K562 (cell line): ENCODE results near the gene PSG6. TPM values are rescaled to one million over a fixed set of nuclear protein-coding genes. Genes with fewer than 3 reads are reported as not detected.
"Not testable (repeated sequence)": the region's sequence is repeated elsewhere in the genome, so short reads cannot be mapped to it uniquely, and the experiment has no call there.

Experiments used
- ATAC-seq: fragments of 200-7000 bp; cut with Tn5 transposase; 3 replicates; pipeline ENCODE4 v1.9.1; 2020; ENCODE audit warnings: moderate library complexity
- BruUV-seq: library from RNA; stranded (reverse); fragments of 400-500 nt; replicated peaks from 2 replicates; lab custom pipeline; 2021; lab: Mats Ljungman, UMichigan
- CTCF ChIA-PET: fragments of 300-600 bp; formaldehyde crosslinking; extraction: SDS; loops from one replicate; lab custom pipeline; 2021; ENCODE audit warnings: low intra/inter-chr PET ratio; lab: Yijun Ruan, JAX
- POLR2A ChIA-PET: fragments of 300-600, 350-650 bp; sonication (Branson Sonifier 250); formaldehyde crosslinking; extraction: SDS; loops from one replicate; lab custom pipeline; 2021; ENCODE audit warnings: antibody characterized with exemption, inconsistent platforms; lab: Yijun Ruan, JAX
- DNase-seq, 4 experiments: peaks; one replicate each; pipeline versions ENCODE4 v3.0.0 to v3.0.0-alpha.2; 2011 to 2018; ENCODE audit warnings: low spot score in 3 of 4, mixed read lengths in 3 of 4; ENCODE audit errors: extremely low read depth in 1 of 4
- FAIRE-seq: peaks from 2 replicates; lab custom pipeline; 2011; peaks lifted over from hg19 to GRCh38; lab: Jason Lieb, UNC
- H2AFZ ChIP-seq: 2 replicates; pipeline ENCODE4 v1.6.0; 2011; ENCODE audit warnings: low read depth, low read length, control low read depth, inconsistent platforms
- H3K27ac ChIP-seq: fragments of 200-600 bp; 3 replicates; pipeline ENCODE4 v1.8.0; 2011; ENCODE audit warnings: low read depth, mild to moderate bottlenecking, control low read depth, inconsistent platforms, low read length, moderate library complexity, mixed read lengths; ENCODE audit errors: extremely low read depth
- H3K27me3 ChIP-seq, 2 experiments: fragments of 300-600 bp in 1 of 2; 2 replicates in 1 of 2; 3 replicates in 1 of 2; pipeline versions ENCODE4 v1.6.0 to v1.8.0; 2011; ENCODE audit warnings: inconsistent platforms in 2 of 2, low read length in 2 of 2, mild to moderate bottlenecking in 1 of 2, mixed read lengths in 1 of 2, moderate library complexity in 1 of 2; ENCODE audit not compliant: control insufficient read depth in 2 of 2, insufficient read depth in 2 of 2
- H3K36me3 ChIP-seq: fragments of 300-600 bp; 3 replicates; pipeline ENCODE4 v1.8.0; 2011; ENCODE audit warnings: mild to moderate bottlenecking, low read length, inconsistent platforms; ENCODE audit not compliant: control insufficient read depth, insufficient read depth
- H3K4me1 ChIP-seq, 2 experiments: fragments of 200-600 bp in 1 of 2; replicated peaks in 1 of 2; 2 replicates in 1 of 2; 3 replicates in 1 of 2; pipeline versions ENCODE4 v1.5.1 to v1.8.0; 2011; ENCODE audit warnings: inconsistent platforms in 2 of 2, low read length in 2 of 2, mild to moderate bottlenecking in 1 of 2, mixed read lengths in 1 of 2, moderate library complexity in 1 of 2; ENCODE audit not compliant: control insufficient read depth in 2 of 2, insufficient read depth in 2 of 2
- H3K4me2 ChIP-seq: 2 replicates; pipeline ENCODE4 v1.6.1; 2011; ENCODE audit warnings: low read length, control low read depth, inconsistent platforms, mixed read lengths; ENCODE audit not compliant: insufficient read depth
- H3K4me3 ChIP-seq: fragments of 200-600 bp; sonication (generic), shearing (Covaris generic); 2 replicates; pipeline ENCODE4 v1.5.1; 2016; ENCODE audit warnings: control low read depth, inconsistent platforms
- H3K79me2 ChIP-seq: fragments of 200-600 bp; 3 replicates; pipeline ENCODE4 v1.8.0; 2011; ENCODE audit warnings: low read length, inconsistent platforms; ENCODE audit not compliant: control insufficient read depth, insufficient read depth
- H3K9ac ChIP-seq, 2 experiments: 2 replicates each; pipeline versions ENCODE4 v1.6.0 to v1.6.1; 2011; ENCODE audit warnings: low read depth in 2 of 2, low read length in 2 of 2, control low read depth in 1 of 2, inconsistent platforms in 1 of 2, mild to moderate bottlenecking in 1 of 2, mixed read lengths in 1 of 2; ENCODE audit not compliant: insufficient read depth in 1 of 2
- H3K9me1 ChIP-seq: one replicate; pipeline ENCODE4 v1.6.0; 2011; ENCODE audit warnings: inconsistent platforms, mild to moderate bottlenecking, low read length, moderate library complexity; ENCODE audit not compliant: control insufficient read depth, insufficient read depth
- H3K9me3 ChIP-seq: replicated peaks from 2 replicates; pipeline ENCODE4 v1.5.1; 2011; ENCODE audit warnings: low read depth, low read length, inconsistent platforms; ENCODE audit not compliant: control insufficient read depth, insufficient read depth
- H4K20me1 ChIP-seq: replicated peaks from 2 replicates; pipeline ENCODE4 v1.6.1; 2011; ENCODE audit warnings: low read length, inconsistent platforms, mixed read lengths; ENCODE audit not compliant: control insufficient read depth, insufficient read depth
- CTCF ChIP-seq, 3 experiments: IDR thresholded peaks in 2 of 3; conservative IDR thresholded peaks in 1 of 3; 2 replicates each; pipeline ENCODE4 v1.5.1; 2011 to 2012; ENCODE audit warnings: low read length in 3 of 3, mild to moderate bottlenecking in 3 of 3, control low read depth in 2 of 3, improper control_type of control experiment in 1 of 3, inconsistent platforms in 1 of 3, low read depth in 1 of 3, mixed read lengths in 1 of 3, moderate library complexity in 1 of 3; ENCODE audit not compliant: insufficient read depth in 2 of 3
- MCM3 ChIP-seq: fragments of 450-650 bp; IDR thresholded peaks from 2 replicates; pipeline ENCODE4 v1.6.1; 2016
- MNT ChIP-seq, 2 experiments: fragments of 450-650 bp; conservative IDR thresholded peaks; 2 replicates each; pipeline ENCODE4 v1.6.1; 2017; ENCODE audit warnings: mild to moderate bottlenecking in 2 of 2, moderate library complexity in 2 of 2
- RAD21 ChIP-seq, 2 experiments: fragments of 250-450 bp in 1 of 2; fragments of 450-650 bp in 1 of 2; sonication (Bioruptor Pico) in 1 of 2; formaldehyde crosslinking in 1 of 2; IDR thresholded peaks in 1 of 2; conservative IDR thresholded peaks in 1 of 2; 2 replicates each; pipeline versions ENCODE4 v1.4.0 to v1.8.0; 2020 to 2022; ENCODE audit warnings: mild to moderate bottlenecking in 2 of 2, moderate library complexity in 1 of 2
- TARDBP ChIP-seq: fragments of 450-650 bp; IDR thresholded peaks from 2 replicates; pipeline ENCODE4 v1.6.1; 2016
- ZNF311 ChIP-seq: fragments of 250-450 bp; sonication (Bioruptor Pico); IDR thresholded peaks from 2 replicates; pipeline ENCODE4 v1.4.0; 2020; ENCODE audit warnings: mild to moderate bottlenecking, moderate library complexity
- WGBS: fragments of 100-300 bp; shearing (Covaris generic); methylation state at CpG from one replicate; pipeline ENCODE4 v1.1.6; 2016; ENCODE audit warnings: low coverage, mixed read lengths; ENCODE audit not compliant: insufficient coverage; ENCODE audit errors: missing lambda C conversion rate; 5-methylcytosine and 5-hydroxymethylcytosine counted together
- in situ Hi-C: fragments of 300-500 bp; cut with MboI; formaldehyde crosslinking; loops from 4 replicates; pipeline ENCODE4 v1.15.0; 2018; ENCODE audit warnings: inconsistent platforms, mixed read lengths
- intact Hi-C: fragments of 100-400 bp; cut with micrococcal nuclease; formaldehyde crosslinking; loops from 2 replicates; pipeline ENCODE4 v1.14.2; 2022
- polyA plus RNA-seq, 8 experiments: library from polyadenylated mRNA; depleted of rRNA in 4 of 8; stranded (reverse) in 5 of 8; unstranded in 3 of 8; fragments of >200 nt; fragmentation: Nextera tagmentation in 2 of 8; fragmentation: Illumina TruSeq in 1 of 8; extraction: Ambion mirVana in 2 of 8; extraction: Trizol in 1 of 8; gene quantifications; 2 replicates each; pipeline versions ENCODE4 v1.2.1 to v1.2.3, GENCODE V29; 2011 to 2014; ENCODE audit warnings: inconsistent platforms in 1 of 8, missing spikeins in 1 of 8
- total RNA-seq, 7 experiments: library from RNA; depleted of rRNA in 6 of 7; stranded (reverse); fragments of >200 nt in 6 of 7; fragmentation: Illumina TruSeq in 2 of 7; extraction: Trizol in 2 of 7; gene quantifications; 2 replicates each; pipeline versions ENCODE4 v1.2.1 to v1.2.3, GENCODE V29; 2011 to 2021; ENCODE audit warnings: low replicate concordance in 1 of 7

The PSG6 gene
- total and polyA plus RNA-seq, 9 of the 15 experiments (the other 6 are each of a cell fraction or from before 2014, with no cell fraction given), result not detected

GRCh38 chr19:42926781-42927180, 9.1 kb upstream of the PSG6 start:
- Histone ChIP-seq H3K79me2 (no peaks in the 10 kb centered on the region), H3K27me3 (no peaks in the 10 kb centered on the region), H3K36me3 (no peaks in the 10 kb centered on the region)
- 0% methylated on average over 2 of the region's 2 CpGs for WGBS
- BruUV-seq, result no TSS peak
- in situ Hi-C loops, result no loop called here
- TF ChIP-seq MNT (conservative IDR thresholded peaks at IDR 0.05), result no peak
- no peak for TF ChIP-seq MCM3
- TF ChIP-seq TARDBP, result no peak
- no peak for TF ChIP-seq ZNF311 (CRISPR knock-in tag)
- TF ChIP-seq, all 486 proteins: peak for 0
- Histone ChIP-seq H3K4me3 (no peak overlapping the region), H3K27ac (no peak overlapping the region), H4K20me1 (no peaks in the 10 kb centered on the region), H3K9ac (no peak overlapping the region), H3K9me3 (no peaks in the 10 kb centered on the region), H2AFZ (no peak overlapping the region), H3K4me2 (no peak overlapping the region), H3K9me1 (no peaks in the 10 kb centered on the region), H3K4me1 (no peaks in the 10 kb centered on the region)
- ChIA-PET CTCF (no interaction called here), POLR2A (interaction anchor here (0.7 kb wide), 1 partner anchor 17 kb away, joined by 3 read pairs; no protein-coding TSS in a partner anchor)
- DNase-seq, result no peak
- intact Hi-C loops, result no loop called here
- no peak for FAIRE-seq
- ATAC-seq, result no peak

GRCh38 chr19:42923106-42923505, 5.4 kb upstream of the PSG6 start:
- intact Hi-C loops, H3K27me3 ChIP-seq, H2AFZ ChIP-seq, H3K27ac ChIP-seq, POLR2A ChIA-PET, BruUV-seq, ATAC-seq, H3K9me3 ChIP-seq, H3K4me3 ChIP-seq, H3K9me1 ChIP-seq, in situ Hi-C loops, H3K36me3 ChIP-seq, CTCF ChIA-PET, H3K4me2 ChIP-seq, H3K4me1 ChIP-seq, H3K9ac ChIP-seq, H3K79me2 ChIP-seq, H4K20me1 ChIP-seq: not testable (repeated sequence)
- FAIRE-seq, result peak; percentile 58
- WGBS, result 2% methylated on average over 9 of the region's 9 CpGs
- DNase-seq, result peak; percentile 10 to 61 (median 22)
- TF ChIP-seq CTCF (IDR thresholded peaks at IDR 0.05 in 2 of 3, conservative IDR thresholded peaks at IDR 0.05 in 1 of 3; ENCODE audit: insufficient read depth in 2 of 3, low read depth in 1 of 3, low read length in 3 of 3) (peak; percentile 61 to 69 (median 65)), RAD21 (CRISPR knock-in tag; conservative IDR thresholded peaks at IDR 0.05 in 1 of 2, IDR thresholded peaks at IDR 0.05 in 1 of 2) (peak in 1 of 2 experiments; percentile 24; a peak in 1 of 4 replicates)

GRCh38 chr19:42920971-42921370, 3.3 kb upstream of the PSG6 start:
- POLR2A ChIA-PET, BruUV-seq, intact Hi-C loops: not testable (repeated sequence)

More at GRCh38 chr19:42920971-42921370, 3.3 kb upstream of the PSG6 start:
- H3K9me1 ChIP-seq, H2AFZ ChIP-seq, H3K9me3 ChIP-seq, H3K4me2 ChIP-seq, H3K9ac ChIP-seq, H3K27ac ChIP-seq, H4K20me1 ChIP-seq, H3K4me3 ChIP-seq, FAIRE-seq, in situ Hi-C loops, CTCF ChIA-PET, ATAC-seq, H3K4me1 ChIP-seq, H3K79me2 ChIP-seq, H3K27me3 ChIP-seq, H3K36me3 ChIP-seq, DNase-seq: not testable (repeated sequence)
